K562 (cell line): ENCODE results near the gene CRKL. TPM values are rescaled to one million over a fixed set of nuclear protein-coding genes. Genes with fewer than 3 reads are reported as not detected.

Experiments used
- CBX2 ChIP-seq: fragments of 200-600 bp; sonication (generic); IDR thresholded peaks from one replicate; pipeline ENCODE4 v1.6.1; 2012; ENCODE audit warnings: mild to moderate bottlenecking, low read length, inconsistent platforms; ENCODE audit not compliant: insufficient read depth, poor library complexity, severe bottlenecking
- HIVEP1 ChIP-seq: fragments of 250-450 bp; sonication (Bioruptor Pico); IDR thresholded peaks from 2 replicates; pipeline ENCODE4 v1.4.0; 2020; ENCODE audit warnings: mild to moderate bottlenecking
- PCBP2 ChIP-seq: fragments of 200-400 bp; formaldehyde crosslinking; IDR thresholded peaks from 2 replicates; pipeline ENCODE4 v1.6.1; 2018; ENCODE audit warnings: low read length, low read depth, mild to moderate bottlenecking, moderate library complexity; ENCODE audit not compliant: poor library complexity, severe bottlenecking
- RAD51 ChIP-seq: fragments of 450-650 bp; IDR thresholded peaks from 2 replicates; pipeline ENCODE4 v1.7.1; 2016; ENCODE audit warnings: low read depth, mild to moderate bottlenecking, borderline replicate concordance
- XRCC4 ChIP-seq: IDR thresholded peaks from one replicate; pipeline ENCODE4 v1.6.1; 2011; ENCODE audit not compliant: insufficient read depth, insufficient read length; ENCODE audit errors: extremely low read depth
- ZNF785 ChIP-seq: fragments of 250-450 bp; sonication (Bioruptor Pico); IDR thresholded peaks from 2 replicates; pipeline ENCODE4 v1.4.0; 2020; ENCODE audit warnings: mild to moderate bottlenecking
- polyA plus RNA-seq, 8 experiments: library from polyadenylated mRNA; depleted of rRNA in 4 of 8; stranded (reverse) in 5 of 8; unstranded in 3 of 8; fragments of >200 nt; fragmentation: Nextera tagmentation in 2 of 8; fragmentation: Illumina TruSeq in 1 of 8; extraction: Ambion mirVana in 2 of 8; extraction: Trizol in 1 of 8; gene quantifications; 2 replicates each; pipeline versions ENCODE4 v1.2.1 to v1.2.3, GENCODE V29; 2011 to 2014; ENCODE audit warnings: inconsistent platforms in 1 of 8, missing spikeins in 1 of 8
- total RNA-seq, 7 experiments: library from RNA; depleted of rRNA in 6 of 7; stranded (reverse); fragments of >200 nt in 6 of 7; fragmentation: Illumina TruSeq in 2 of 7; extraction: Trizol in 2 of 7; gene quantifications; 2 replicates each; pipeline versions ENCODE4 v1.2.1 to v1.2.3, GENCODE V29; 2011 to 2021; ENCODE audit warnings: low replicate concordance in 1 of 7
- TF ChIP-seq, protein P1 (sequence below): fragments of 200-800 bp; sonication (Bioruptor generic); IDR thresholded peaks from 2 replicates; pipeline ENCODE4 v1.6.1; 2016; ENCODE audit warnings: missing genetic modification characterization, missing compliant biosample characterization
- TF ChIP-seq, protein P2 (sequence below), 2 experiments: fragments of 450-650 bp in 1 of 2; sonication (generic) in 1 of 2; formaldehyde crosslinking in 1 of 2; IDR thresholded peaks; 2 replicates each; pipeline versions ENCODE4 v1.7.1 to v1.9.0; 2016 to 2022; ENCODE audit warnings: inconsistent platforms in 1 of 2, mild to moderate bottlenecking in 1 of 2, missing genetic modification reagents in 1 of 2
- TF ChIP-seq, protein P3 (sequence below), 2 experiments: IDR thresholded peaks; 2 replicates each; pipeline ENCODE4 v1.6.1; 2011; ENCODE audit warnings: borderline replicate concordance in 1 of 2, control low read depth in 1 of 2, low read depth in 1 of 2, low read length in 1 of 2, mild to moderate bottlenecking in 1 of 2, mixed read lengths in 1 of 2, moderate library complexity in 1 of 2; ENCODE audit not compliant: insufficient read depth in 1 of 2, insufficient read length in 1 of 2, poor library complexity in 1 of 2, severe bottlenecking in 1 of 2; ENCODE audit errors: extremely low read depth in 1 of 2

The CRKL gene
- total and polyA plus RNA-seq, 9 of the 15 experiments (the other 6 are each of a cell fraction or from before 2014, with no cell fraction given) = 100 to 263 (median 124) TPM

DNA sequence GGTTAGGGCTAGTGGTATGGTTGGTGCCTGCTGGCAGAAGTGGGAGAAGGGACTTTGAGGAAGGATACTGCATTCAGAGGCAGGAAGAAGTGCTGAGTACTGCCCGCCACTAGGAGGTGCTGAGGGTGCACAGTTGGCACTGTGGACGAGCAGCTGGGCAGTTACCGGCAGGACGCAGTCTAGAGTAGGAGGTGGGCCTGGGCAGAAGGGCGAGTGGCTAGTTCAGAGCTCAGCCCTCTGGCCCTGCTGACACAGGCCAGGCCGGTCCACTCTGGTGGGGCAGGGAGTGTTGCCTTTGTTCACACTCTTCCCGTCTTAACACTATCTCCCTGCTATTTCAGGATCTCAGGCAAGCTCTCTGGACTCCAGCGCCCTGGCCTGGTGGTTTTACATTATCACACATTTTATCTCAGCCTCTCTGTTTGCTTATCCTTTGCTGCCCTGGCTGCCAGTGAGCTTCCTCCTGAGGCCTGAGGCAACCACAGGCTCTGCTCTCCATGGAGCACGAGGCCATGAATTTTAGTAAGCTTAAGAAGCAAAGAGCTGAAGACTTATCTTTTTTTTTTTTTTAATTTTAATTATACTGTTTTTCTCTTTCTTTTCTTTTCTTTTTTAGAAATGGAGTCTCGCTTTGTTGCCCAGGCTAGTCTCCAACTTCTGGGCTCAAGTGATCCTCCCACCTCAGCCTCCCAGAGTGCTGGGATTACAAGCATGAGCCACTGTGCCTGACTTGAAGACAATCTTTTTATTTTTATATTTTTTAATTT lies 31.5 kb upstream of the CRKL start (continued):
- TF ChIP-seq XRCC4 (no peak), HIVEP1 (CRISPR knock-in tag) (peak; percentile 62), PCBP2 (no peak), ZNF785 (CRISPR knock-in tag) (no peak), RAD51 (peak; percentile 46; the same call in 1 of the 2 replicates), CBX2 (no peak)
- TF ChIP-seq, protein P1, sequence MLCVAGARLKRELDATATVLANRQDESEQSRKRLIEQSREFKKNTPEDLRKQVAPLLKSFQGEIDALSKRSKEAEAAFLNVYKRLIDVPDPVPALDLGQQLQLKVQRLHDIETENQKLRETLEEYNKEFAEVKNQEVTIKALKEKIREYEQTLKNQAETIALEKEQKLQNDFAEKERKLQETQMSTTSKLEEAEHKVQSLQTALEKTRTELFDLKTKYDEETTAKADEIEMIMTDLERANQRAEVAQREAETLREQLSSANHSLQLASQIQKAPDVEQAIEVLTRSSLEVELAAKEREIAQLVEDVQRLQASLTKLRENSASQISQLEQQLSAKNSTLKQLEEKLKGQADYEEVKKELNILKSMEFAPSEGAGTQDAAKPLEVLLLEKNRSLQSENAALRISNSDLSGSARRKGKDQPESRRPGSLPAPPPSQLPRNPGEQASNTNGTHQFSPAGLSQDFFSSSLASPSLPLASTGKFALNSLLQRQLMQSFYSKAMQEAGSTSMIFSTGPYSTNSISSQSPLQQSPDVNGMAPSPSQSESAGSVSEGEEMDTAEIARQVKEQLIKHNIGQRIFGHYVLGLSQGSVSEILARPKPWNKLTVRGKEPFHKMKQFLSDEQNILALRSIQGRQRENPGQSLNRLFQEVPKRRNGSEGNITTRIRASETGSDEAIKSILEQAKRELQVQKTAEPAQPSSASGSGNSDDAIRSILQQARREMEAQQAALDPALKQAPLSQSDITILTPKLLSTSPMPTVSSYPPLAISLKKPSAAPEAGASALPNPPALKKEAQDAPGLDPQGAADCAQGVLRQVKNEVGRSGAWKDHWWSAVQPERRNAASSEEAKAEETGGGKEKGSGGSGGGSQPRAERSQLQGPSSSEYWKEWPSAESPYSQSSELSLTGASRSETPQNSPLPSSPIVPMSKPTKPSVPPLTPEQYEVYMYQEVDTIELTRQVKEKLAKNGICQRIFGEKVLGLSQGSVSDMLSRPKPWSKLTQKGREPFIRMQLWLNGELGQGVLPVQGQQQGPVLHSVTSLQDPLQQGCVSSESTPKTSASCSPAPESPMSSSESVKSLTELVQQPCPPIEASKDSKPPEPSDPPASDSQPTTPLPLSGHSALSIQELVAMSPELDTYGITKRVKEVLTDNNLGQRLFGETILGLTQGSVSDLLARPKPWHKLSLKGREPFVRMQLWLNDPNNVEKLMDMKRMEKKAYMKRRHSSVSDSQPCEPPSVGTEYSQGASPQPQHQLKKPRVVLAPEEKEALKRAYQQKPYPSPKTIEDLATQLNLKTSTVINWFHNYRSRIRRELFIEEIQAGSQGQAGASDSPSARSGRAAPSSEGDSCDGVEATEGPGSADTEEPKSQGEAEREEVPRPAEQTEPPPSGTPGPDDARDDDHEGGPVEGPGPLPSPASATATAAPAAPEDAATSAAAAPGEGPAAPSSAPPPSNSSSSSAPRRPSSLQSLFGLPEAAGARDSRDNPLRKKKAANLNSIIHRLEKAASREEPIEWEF = peak; percentile 76; the same call in 1 of the 2 replicates
- TF ChIP-seq, protein P2, sequence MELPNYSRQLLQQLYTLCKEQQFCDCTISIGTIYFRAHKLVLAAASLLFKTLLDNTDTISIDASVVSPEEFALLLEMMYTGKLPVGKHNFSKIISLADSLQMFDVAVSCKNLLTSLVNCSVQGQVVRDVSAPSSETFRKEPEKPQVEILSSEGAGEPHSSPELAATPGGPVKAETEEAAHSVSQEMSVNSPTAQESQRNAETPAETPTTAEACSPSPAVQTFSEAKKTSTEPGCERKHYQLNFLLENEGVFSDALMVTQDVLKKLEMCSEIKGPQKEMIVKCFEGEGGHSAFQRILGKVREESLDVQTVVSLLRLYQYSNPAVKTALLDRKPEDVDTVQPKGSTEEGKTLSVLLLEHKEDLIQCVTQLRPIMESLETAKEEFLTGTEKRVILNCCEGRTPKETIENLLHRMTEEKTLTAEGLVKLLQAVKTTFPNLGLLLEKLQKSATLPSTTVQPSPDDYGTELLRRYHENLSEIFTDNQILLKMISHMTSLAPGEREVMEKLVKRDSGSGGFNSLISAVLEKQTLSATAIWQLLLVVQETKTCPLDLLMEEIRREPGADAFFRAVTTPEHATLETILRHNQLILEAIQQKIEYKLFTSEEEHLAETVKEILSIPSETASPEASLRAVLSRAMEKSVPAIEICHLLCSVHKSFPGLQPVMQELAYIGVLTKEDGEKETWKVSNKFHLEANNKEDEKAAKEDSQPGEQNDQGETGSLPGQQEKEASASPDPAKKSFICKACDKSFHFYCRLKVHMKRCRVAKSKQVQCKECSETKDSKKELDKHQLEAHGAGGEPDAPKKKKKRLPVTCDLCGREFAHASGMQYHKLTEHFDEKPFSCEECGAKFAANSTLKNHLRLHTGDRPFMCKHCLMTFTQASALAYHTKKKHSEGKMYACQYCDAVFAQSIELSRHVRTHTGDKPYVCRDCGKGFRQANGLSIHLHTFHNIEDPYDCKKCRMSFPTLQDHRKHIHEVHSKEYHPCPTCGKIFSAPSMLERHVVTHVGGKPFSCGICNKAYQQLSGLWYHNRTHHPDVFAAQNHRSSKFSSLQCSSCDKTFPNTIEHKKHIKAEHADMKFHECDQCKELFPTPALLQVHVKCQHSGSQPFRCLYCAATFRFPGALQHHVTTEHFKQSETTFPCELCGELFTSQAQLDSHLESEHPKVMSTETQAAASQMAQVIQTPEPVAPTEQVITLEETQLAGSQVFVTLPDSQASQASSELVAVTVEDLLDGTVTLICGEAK (IDR thresholded peaks at IDR 0.05) = peak; percentile 63
- TF ChIP-seq, protein P2 (CRISPR knock-in tag; IDR thresholded peaks at IDR 0.05) = no peak; the same call in 1 of the 2 replicates
- TF ChIP-seq, protein P3, sequence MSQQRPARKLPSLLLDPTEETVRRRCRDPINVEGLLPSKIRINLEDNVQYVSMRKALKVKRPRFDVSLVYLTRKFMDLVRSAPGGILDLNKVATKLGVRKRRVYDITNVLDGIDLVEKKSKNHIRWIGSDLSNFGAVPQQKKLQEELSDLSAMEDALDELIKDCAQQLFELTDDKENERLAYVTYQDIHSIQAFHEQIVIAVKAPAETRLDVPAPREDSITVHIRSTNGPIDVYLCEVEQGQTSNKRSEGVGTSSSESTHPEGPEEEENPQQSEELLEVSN (IDR thresholded peaks at IDR 0.05; ENCODE audit: borderline replicate concordance in 1 of 2, extremely low read depth in 1 of 2, insufficient read depth in 1 of 2, insufficient read length in 1 of 2, low read depth in 1 of 2, low read length in 1 of 2, poor library complexity in 1 of 2, severe bottlenecking in 1 of 2) = peak; percentile 66 to 72
